ENCODE data around the gene RHOC.

RHOC gene

DNA sequence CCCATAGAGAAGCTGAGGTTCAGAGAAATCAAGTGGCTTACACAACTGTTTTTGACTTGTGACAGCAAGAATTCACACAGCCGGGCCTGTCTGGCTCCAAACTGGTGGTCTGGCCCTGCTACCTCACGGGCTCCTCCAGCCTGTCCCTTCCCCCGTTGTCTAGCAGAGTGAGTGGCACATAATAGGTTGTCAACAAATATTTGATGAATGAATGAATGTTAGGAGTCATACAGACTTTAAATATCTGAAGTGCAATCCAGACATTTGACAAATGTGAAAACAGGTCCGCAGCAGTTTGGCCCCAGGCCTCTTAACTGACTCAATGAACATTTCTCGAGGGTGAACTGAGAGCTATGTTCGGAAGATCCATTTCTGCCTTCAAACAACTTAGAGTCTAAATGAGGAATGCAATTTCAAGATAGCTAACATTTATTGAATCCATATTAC is 1.1 kb upstream of the RHOC start:
- no peak overlapping the region for H3K9ac ChIP-seq (ENCODE audit: low read length)
- H3K27me3 ChIP-seq (replicated peaks; ENCODE audit: control insufficient read depth, insufficient read depth, low read length): no peaks in the 10 kb centered on the region
- H3K4me3 ChIP-seq (ENCODE audit: low read length): peak overlapping the region; percentile 89
- H3K9me3 ChIP-seq (ENCODE audit: control insufficient read depth, low read length): no peaks in the 10 kb centered on the region
- peaks cover 33% of the 10 kb centered on the region for H3K4me1 ChIP-seq (ENCODE audit: control insufficient read depth, insufficient read depth, low read length)
- no peak for DNase-seq (ENCODE audit: low read depth)
- H3K36me3 ChIP-seq (ENCODE audit: control insufficient read depth, insufficient read depth, low read length, severe bottlenecking): peaks cover 9% of the 10 kb centered on the region

DNA sequence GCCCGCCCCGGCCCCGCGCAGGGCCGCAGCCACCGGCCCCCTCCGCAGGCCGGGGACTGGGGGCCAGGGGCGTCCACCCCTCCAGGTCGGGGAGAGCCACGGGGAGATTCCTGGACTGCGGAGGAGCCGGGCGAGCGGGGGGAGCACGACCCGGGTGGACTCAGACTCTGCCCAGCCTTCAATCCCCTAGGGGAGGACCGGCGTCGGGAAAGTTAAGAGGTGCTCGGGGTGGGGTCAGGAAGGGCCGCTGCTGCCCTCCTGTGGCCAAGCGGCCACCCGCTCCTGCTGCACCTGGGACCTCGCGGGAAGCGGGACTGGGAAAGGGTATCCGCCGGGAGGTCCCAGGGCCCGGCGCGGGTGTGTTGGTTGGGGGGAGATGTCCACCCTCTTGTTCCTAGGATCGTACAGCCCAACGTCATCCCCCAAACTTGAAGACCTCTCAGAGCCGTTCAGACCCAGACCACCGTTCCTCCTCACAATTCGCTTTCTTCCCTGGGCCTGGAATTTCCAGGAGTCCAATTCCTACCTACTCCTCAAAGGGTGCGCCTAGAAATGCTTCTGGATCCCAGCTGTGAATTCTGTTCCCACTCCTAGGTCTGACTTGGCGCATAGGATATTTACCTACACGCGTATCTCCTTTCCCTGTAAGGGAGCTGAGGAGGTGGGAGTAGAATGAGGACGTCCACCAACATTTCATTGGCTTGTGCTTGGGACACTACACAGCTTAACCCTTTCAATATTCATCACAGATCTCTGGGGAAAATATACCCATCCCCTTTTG is 484 bp upstream of the RHOC start:
- peak overlapping the region; percentile 89 for H3K4me3 ChIP-seq (ENCODE audit: low read length)
- H3K36me3 ChIP-seq (ENCODE audit: control insufficient read depth, insufficient read depth, low read length, severe bottlenecking): peaks cover 15% of the 10 kb centered on the region
- H3K27me3 ChIP-seq (replicated peaks; ENCODE audit: control insufficient read depth, insufficient read depth, low read length): no peaks in the 10 kb centered on the region
- peak overlapping the region; percentile 95 for H3K9ac ChIP-seq (ENCODE audit: low read length)
- DNase-seq (ENCODE audit: low read depth): peak; percentile 94
- H3K4me1 ChIP-seq (ENCODE audit: control insufficient read depth, insufficient read depth, low read length): peaks cover 38% of the 10 kb centered on the region
- H3K9me3 ChIP-seq (ENCODE audit: control insufficient read depth, low read length): no peaks in the 10 kb centered on the region

- Histone ChIP-seq H3K4me1 (ENCODE audit: control insufficient read depth, insufficient read depth, low read length) (peaks cover 62% of the 10 kb centered on the region), H3K27me3 (replicated peaks; ENCODE audit: control insufficient read depth, insufficient read depth, low read length) (no peaks in the 10 kb centered on the region), H3K36me3 (ENCODE audit: control insufficient read depth, insufficient read depth, low read length, severe bottlenecking) (peaks cover 30% of the 10 kb centered on the region), H3K9me3 (ENCODE audit: control insufficient read depth, low read length) (no peaks in the 10 kb centered on the region), H3K4me3 (ENCODE audit: low read length) (peak overlapping the region; percentile 89), H3K9ac (ENCODE audit: low read length) (peak overlapping the region; percentile 95)
- DNase-seq (ENCODE audit: low read depth): peak; percentile 96
These were observed 1.8 kb downstream of the RHOC start for GRCh38 chr1:112704934-112705627.

- H3K4me3 ChIP-seq (ENCODE audit: low read length): peak overlapping the region; percentile 89
- H3K36me3 ChIP-seq (ENCODE audit: control insufficient read depth, insufficient read depth, low read length, severe bottlenecking): peaks cover 34% of the 10 kb centered on the region
- H3K4me1 ChIP-seq (ENCODE audit: control insufficient read depth, insufficient read depth, low read length): peaks cover 66% of the 10 kb centered on the region
- H3K9ac ChIP-seq (ENCODE audit: low read length): peak overlapping the region; percentile 95
- H3K9me3 ChIP-seq (ENCODE audit: control insufficient read depth, low read length): no peaks in the 10 kb centered on the region
- no peaks in the 10 kb centered on the region for H3K27me3 ChIP-seq (replicated peaks; ENCODE audit: control insufficient read depth, insufficient read depth, low read length)
- DNase-seq (ENCODE audit: low read depth): no peak
These were observed 2.5 kb downstream of the RHOC start for GRCh38 chr1:112704391-112704933.

- Histone ChIP-seq H3K36me3 (ENCODE audit: control insufficient read depth, insufficient read depth, low read length, severe bottlenecking) (peaks cover 38% of the 10 kb centered on the region), H3K4me1 (ENCODE audit: control insufficient read depth, insufficient read depth, low read length) (peaks cover 66% of the 10 kb centered on the region)
These were observed 3.2 kb downstream of the RHOC start for GRCh38 chr1:112703706-112704105.

DNA sequence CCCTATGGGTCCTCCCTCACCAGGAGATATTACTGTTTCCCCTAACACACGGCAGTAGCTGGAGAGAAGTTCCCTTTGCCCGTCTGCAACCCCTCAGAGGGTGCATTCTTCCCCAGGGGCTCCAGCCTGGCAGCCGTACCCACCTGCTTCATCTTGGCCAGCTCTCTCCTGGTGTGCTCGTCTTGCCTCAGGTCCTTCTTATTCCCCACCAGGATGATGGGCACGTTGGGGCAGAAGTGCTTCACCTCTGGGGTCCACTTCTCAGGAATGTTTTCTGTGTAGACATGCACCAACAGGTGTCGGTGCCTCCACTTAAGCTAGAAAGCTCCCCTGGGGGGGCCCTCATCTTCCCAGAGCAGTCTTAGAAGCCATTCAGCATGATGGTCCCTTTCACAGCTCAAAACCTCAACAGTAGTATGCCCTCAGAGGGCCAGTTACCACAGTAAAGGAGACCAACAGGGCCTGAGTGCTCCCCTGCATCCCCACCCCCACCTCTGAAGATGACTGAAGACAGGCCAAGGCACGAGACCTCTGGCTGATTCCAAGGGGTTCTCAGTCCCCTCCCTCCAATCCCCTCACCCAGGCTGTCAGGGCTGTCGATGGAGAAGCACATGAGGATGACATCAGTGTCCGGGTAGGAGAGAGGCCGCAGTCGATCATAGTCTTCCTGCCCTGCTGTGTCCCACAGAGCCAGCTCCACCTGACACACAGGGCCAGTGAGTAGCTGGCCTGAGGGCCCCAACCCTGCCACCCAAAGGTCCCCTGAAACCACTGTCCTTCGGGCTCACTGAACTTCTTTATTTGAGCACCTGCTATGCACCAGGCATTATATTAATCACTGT is 4.3 kb downstream of the RHOC start:
- Histone ChIP-seq H3K9ac (ENCODE audit: low read length) (peak overlapping the region; percentile 30), H3K36me3 (ENCODE audit: control insufficient read depth, insufficient read depth, low read length, severe bottlenecking) (peaks cover 44% of the 10 kb centered on the region), H3K4me1 (ENCODE audit: control insufficient read depth, insufficient read depth, low read length) (peaks cover 57% of the 10 kb centered on the region), H3K27me3 (replicated peaks; ENCODE audit: control insufficient read depth, insufficient read depth, low read length) (no peaks in the 10 kb centered on the region), H3K9me3 (ENCODE audit: control insufficient read depth, low read length) (no peaks in the 10 kb centered on the region), H3K4me3 (ENCODE audit: low read length) (no peak overlapping the region)
- no peak for DNase-seq (ENCODE audit: low read depth)

More at GRCh38 chr1:112703706-112704105, 3.2 kb downstream of the RHOC start:
- Histone ChIP-seq H3K9me3 (ENCODE audit: control insufficient read depth, low read length) (no peaks in the 10 kb centered on the region), H3K4me3 (ENCODE audit: low read length) (no peak overlapping the region), H3K9ac (ENCODE audit: low read length) (no peak overlapping the region), H3K27me3 (replicated peaks; ENCODE audit: control insufficient read depth, insufficient read depth, low read length) (no peaks in the 10 kb centered on the region)
- DNase-seq (ENCODE audit: low read depth): no peak

DNA sequence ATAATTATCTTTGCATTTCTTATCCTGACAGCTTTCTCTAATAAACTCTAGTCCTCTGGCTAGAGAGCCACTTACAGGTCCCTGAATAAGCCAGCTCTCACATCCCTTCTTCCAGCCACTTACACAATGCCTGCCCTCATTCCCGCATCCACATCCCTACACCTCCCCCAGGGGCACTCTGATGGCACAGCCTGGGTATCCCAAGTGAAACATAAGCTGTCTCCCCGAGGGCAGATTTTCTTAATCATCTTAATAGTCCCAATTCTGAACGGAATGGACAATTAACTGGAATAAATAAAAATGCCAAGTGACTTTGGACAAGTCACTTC is 4.9 kb downstream of the RHOC start:
- Histone ChIP-seq H3K36me3 (ENCODE audit: control insufficient read depth, insufficient read depth, low read length, severe bottlenecking) (peaks cover 44% of the 10 kb centered on the region), H3K9me3 (ENCODE audit: control insufficient read depth, low read length) (no peaks in the 10 kb centered on the region), H3K4me1 (ENCODE audit: control insufficient read depth, insufficient read depth, low read length) (peaks cover 54% of the 10 kb centered on the region), H3K4me3 (ENCODE audit: low read length) (no peak overlapping the region), H3K27me3 (replicated peaks; ENCODE audit: control insufficient read depth, insufficient read depth, low read length) (no peaks in the 10 kb centered on the region), H3K9ac (ENCODE audit: low read length) (peak overlapping the region; percentile 30)
- no peak for DNase-seq (ENCODE audit: low read depth)

DNA sequence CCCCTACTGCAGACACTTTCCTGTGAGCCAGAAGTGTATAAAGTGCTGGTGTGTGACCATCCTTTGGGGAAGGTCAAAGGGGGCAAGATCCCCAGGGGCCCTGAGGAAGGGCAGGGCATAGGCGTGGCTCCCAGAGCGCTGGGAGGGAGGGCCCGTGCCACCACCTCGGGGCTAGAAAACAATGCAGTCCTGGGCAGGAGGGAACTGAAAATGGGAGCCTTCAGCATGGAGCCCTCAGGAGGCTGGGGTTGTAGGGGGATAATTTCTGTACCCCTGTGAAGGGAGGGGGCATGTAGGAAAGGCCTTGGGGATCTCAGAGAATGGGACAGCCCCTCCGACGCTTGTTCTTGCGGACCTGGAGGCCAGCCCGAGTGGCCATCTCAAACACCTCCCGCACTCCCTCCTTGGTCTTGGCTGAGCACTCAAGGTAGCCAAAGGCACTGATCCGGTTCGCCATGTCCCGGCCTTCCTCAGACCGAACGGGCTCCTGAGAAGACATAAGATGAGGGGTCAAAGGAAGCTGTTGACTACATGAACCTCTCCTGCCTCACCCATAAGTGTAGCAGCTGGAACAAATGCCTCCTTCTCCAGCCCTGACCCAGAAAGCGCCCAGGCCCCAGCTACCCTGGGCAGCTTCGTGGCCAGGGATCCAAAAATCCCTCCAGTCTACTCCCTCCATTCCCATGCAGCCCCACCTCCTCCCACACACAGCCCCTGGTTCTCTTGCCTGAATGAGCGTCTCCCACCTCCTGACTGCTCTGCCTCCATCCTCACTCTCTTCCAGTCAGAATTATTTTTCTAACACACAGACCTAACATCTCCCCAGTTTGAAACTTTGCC is 5.5 kb downstream of the RHOC start:
- Histone ChIP-seq H3K27me3 (replicated peaks; ENCODE audit: control insufficient read depth, insufficient read depth, low read length) (no peaks in the 10 kb centered on the region), H3K36me3 (ENCODE audit: control insufficient read depth, insufficient read depth, low read length, severe bottlenecking) (peaks cover 48% of the 10 kb centered on the region), H3K4me1 (ENCODE audit: control insufficient read depth, insufficient read depth, low read length) (peaks cover 54% of the 10 kb centered on the region), H3K9me3 (ENCODE audit: control insufficient read depth, low read length) (no peaks in the 10 kb centered on the region), H3K9ac (ENCODE audit: low read length) (peak overlapping the region; percentile 70), H3K4me3 (ENCODE audit: low read length) (peak overlapping the region; percentile 57)
- no peak for DNase-seq (ENCODE audit: low read depth)

GRCh38 chr1:112700290-112701226 is 6.4 kb downstream of the RHOC start:
- Histone ChIP-seq H3K36me3 (ENCODE audit: control insufficient read depth, insufficient read depth, low read length, severe bottlenecking) (peaks cover 53% of the 10 kb centered on the region), H3K27me3 (replicated peaks; ENCODE audit: control insufficient read depth, insufficient read depth, low read length) (no peaks in the 10 kb centered on the region), H3K9ac (ENCODE audit: low read length) (peak overlapping the region; percentile 74), H3K4me1 (ENCODE audit: control insufficient read depth, insufficient read depth, low read length) (peaks cover 49% of the 10 kb centered on the region), H3K9me3 (ENCODE audit: control insufficient read depth, low read length) (no peaks in the 10 kb centered on the region), H3K4me3 (ENCODE audit: low read length) (peak overlapping the region; percentile 57)
- DNase-seq (ENCODE audit: low read depth): peak; percentile 94

Measured in adipocyte (in vitro differentiated cells).